Hepatocyte (in vitro differentiated cells): ENCODE results near the gene ANKRD10.

Source experiments
- CTCF ChIP-seq: fragments of 200-600 bp; sonication (generic); IDR thresholded peaks from 2 replicates; pipeline ENCODE4 v1.5.1; 2016; ENCODE audit warnings: antibody characterized with exemption, mild to moderate bottlenecking; ENCODE audit not compliant: poor library complexity
- EZH2 ChIP-seq: fragments of 200-600 bp; sonication (generic); IDR thresholded peaks from 2 replicates; pipeline ENCODE4 v1.6.1; 2016; ENCODE audit warnings: antibody characterized with exemption, mild to moderate bottlenecking, borderline replicate concordance

- TF ChIP-seq CTCF (no peak), EZH2 (no peak)
These were observed 44.8 kb downstream of the ANKRD10 start for GRCh38 chr13:110869805-110870706.
